Liver (tissue), 3 donors: ENCODE data around the gene BNC2.

Source experiments
- ATF3 ChIP-seq: IDR thresholded peaks from 2 replicates; pipeline ENCODE4 v1.6.1; 2016; ENCODE audit warnings: antibody characterized with exemption
- FOXA1 ChIP-seq: IDR thresholded peaks from 2 replicates; pipeline ENCODE4 v1.6.1; 2016; ENCODE audit warnings: antibody characterized with exemption
- RAD21 ChIP-seq, 2 donors: IDR thresholded peaks; 2 replicates each; pipeline ENCODE4 v1.6.1; 2016; ENCODE audit warnings: antibody characterized with exemption in 2 of 2, mild to moderate bottlenecking in 2 of 2
- TAF1 ChIP-seq: conservative IDR thresholded peaks from 2 replicates; pipeline ENCODE4 v1.6.1; 2016; ENCODE audit warnings: antibody characterized with exemption, mild to moderate bottlenecking
- YY1 ChIP-seq: IDR thresholded peaks from 2 replicates; pipeline ENCODE4 v1.6.1; 2016; ENCODE audit warnings: antibody characterized with exemption, mild to moderate bottlenecking
- ZBTB33 ChIP-seq: IDR thresholded peaks from 2 replicates; pipeline ENCODE4 v1.6.1; 2016; ENCODE audit warnings: antibody characterized with exemption
- TF ChIP-seq, protein P1 (sequence below): fragments of 150-350 bp; IDR thresholded peaks from 2 replicates; pipeline ENCODE4 v1.5.1; 2017; ENCODE audit warnings: improper control_type of control experiment, low read depth, low read length; ENCODE audit not compliant: missing input control
- TF ChIP-seq, protein P2 (sequence below): IDR thresholded peaks from 2 replicates; pipeline ENCODE4 v1.6.1; 2016; ENCODE audit warnings: antibody characterized with exemption, mild to moderate bottlenecking
- TF ChIP-seq, protein P3 (sequence below): IDR thresholded peaks from 2 replicates; pipeline ENCODE4 v1.6.1; 2016; ENCODE audit warnings: antibody characterized with exemption
- donor health status: healthy.
- donor health status: healthy.

DNA sequence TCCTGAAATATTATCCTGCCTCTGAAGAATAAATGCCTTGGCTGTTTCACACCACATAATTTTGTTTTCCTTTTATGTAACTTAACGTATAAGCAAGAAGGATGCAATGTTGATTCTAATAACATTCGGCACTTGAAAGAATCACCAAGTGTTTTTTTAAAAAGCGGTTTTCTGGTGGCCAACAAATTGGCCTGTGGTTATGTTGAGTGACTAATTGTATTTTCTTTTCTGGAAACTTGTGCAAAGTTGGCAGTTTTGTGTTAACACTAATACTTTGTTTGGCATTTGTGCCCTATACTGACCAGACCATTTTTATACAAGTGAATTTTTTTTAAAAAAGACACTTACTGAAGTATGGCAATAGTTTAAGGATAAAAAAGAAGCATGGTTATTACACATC is 452.7 kb downstream of the BNC2 start:
- TF ChIP-seq ATF3, result no peak
- TF ChIP-seq, protein P1, sequence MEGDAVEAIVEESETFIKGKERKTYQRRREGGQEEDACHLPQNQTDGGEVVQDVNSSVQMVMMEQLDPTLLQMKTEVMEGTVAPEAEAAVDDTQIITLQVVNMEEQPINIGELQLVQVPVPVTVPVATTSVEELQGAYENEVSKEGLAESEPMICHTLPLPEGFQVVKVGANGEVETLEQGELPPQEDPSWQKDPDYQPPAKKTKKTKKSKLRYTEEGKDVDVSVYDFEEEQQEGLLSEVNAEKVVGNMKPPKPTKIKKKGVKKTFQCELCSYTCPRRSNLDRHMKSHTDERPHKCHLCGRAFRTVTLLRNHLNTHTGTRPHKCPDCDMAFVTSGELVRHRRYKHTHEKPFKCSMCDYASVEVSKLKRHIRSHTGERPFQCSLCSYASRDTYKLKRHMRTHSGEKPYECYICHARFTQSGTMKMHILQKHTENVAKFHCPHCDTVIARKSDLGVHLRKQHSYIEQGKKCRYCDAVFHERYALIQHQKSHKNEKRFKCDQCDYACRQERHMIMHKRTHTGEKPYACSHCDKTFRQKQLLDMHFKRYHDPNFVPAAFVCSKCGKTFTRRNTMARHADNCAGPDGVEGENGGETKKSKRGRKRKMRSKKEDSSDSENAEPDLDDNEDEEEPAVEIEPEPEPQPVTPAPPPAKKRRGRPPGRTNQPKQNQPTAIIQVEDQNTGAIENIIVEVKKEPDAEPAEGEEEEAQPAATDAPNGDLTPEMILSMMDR, result no peak
- TF ChIP-seq, protein P2, sequence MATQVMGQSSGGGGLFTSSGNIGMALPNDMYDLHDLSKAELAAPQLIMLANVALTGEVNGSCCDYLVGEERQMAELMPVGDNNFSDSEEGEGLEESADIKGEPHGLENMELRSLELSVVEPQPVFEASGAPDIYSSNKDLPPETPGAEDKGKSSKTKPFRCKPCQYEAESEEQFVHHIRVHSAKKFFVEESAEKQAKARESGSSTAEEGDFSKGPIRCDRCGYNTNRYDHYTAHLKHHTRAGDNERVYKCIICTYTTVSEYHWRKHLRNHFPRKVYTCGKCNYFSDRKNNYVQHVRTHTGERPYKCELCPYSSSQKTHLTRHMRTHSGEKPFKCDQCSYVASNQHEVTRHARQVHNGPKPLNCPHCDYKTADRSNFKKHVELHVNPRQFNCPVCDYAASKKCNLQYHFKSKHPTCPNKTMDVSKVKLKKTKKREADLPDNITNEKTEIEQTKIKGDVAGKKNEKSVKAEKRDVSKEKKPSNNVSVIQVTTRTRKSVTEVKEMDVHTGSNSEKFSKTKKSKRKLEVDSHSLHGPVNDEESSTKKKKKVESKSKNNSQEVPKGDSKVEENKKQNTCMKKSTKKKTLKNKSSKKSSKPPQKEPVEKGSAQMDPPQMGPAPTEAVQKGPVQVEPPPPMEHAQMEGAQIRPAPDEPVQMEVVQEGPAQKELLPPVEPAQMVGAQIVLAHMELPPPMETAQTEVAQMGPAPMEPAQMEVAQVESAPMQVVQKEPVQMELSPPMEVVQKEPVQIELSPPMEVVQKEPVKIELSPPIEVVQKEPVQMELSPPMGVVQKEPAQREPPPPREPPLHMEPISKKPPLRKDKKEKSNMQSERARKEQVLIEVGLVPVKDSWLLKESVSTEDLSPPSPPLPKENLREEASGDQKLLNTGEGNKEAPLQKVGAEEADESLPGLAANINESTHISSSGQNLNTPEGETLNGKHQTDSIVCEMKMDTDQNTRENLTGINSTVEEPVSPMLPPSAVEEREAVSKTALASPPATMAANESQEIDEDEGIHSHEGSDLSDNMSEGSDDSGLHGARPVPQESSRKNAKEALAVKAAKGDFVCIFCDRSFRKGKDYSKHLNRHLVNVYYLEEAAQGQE, result no peak
- no peak for TF ChIP-seq TAF1
- no peak for TF ChIP-seq FOXA1
- TF ChIP-seq, protein P3, sequence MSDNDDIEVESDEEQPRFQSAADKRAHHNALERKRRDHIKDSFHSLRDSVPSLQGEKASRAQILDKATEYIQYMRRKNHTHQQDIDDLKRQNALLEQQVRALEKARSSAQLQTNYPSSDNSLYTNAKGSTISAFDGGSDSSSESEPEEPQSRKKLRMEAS, result no peak
- TF ChIP-seq RAD21 (IDR thresholded peaks at IDR 0.05), result no peak
- TF ChIP-seq ZBTB33, result no peak
- no peak for TF ChIP-seq YY1
